ENCODE results near the gene COL4A2.

GRCh38 chr13:110561344-110562035, 254.4 kb downstream of the COL4A2 start, which contains the start of gene RAB20:
- no peak for TF ChIP-seq CTCF (IDR thresholded peaks at IDR 0.05 in 4 of 5, conservative IDR thresholded peaks at IDR 0.05 in 1 of 5)
- peak; percentile 66 to 72 for TF ChIP-seq POLR2A (IDR thresholded peaks at IDR 0.05)
